Body of pancreas (tissue), 4 donors: ENCODE data around the gene CCDC3. TPM values are rescaled to one million over a fixed set of nuclear protein-coding genes. Genes with fewer than 3 reads are reported as not detected.

ENCODE experiments used
- ATAC-seq: fragments of 150-250 bp; one replicate; pipeline ENCODE4 v1.9.1; 2016
- DNase-seq, 4 donors: peaks; one replicate each; pipeline ENCODE4 v3.0.0-alpha.2; 2019
- H3K27ac ChIP-seq, 4 donors: fragments of 200-600 bp; sonication (generic); 1 replicate in 3 of 4; 2 replicates in 1 of 4; pipeline versions ENCODE4 v1.5.1 to v1.6.1; 2016 to 2019; ENCODE audit warnings: mild to moderate bottlenecking in 1 of 4, mixed read lengths in 1 of 4, moderate library complexity in 1 of 4
- H3K27me3 ChIP-seq, 2 donors: fragments of 200-600 bp; sonication (generic); one replicate each; pipeline ENCODE4 v1.6.0; 2016; ENCODE audit warnings: mild to moderate bottlenecking in 1 of 2
- H3K36me3 ChIP-seq, 2 donors: fragments of 200-600 bp; sonication (generic); replicated peaks in 1 of 2; 2 replicates each; pipeline ENCODE4 v1.5.1; 2016; ENCODE audit warnings: low read depth in 2 of 2; ENCODE audit not compliant: insufficient read depth in 1 of 2
- H3K4me1 ChIP-seq: fragments of 200-600 bp; sonication (generic); one replicate; pipeline ENCODE4 v1.6.0; 2016
- H3K4me3 ChIP-seq, 2 donors: fragments of 200-600 bp; sonication (generic); 1 replicate in 1 of 2; 2 replicates in 1 of 2; pipeline ENCODE4 v1.5.1; 2016 to 2019
- H3K9me3 ChIP-seq, 3 donors: fragments of 200-600 bp; sonication (generic); 1 replicate in 2 of 3; 2 replicates in 1 of 3; pipeline ENCODE4 v1.5.1; 2016
- CTCF ChIP-seq, 7 experiments: fragments of 450-650 bp in 4 of 7; fragments of 200-600 bp in 3 of 7; sonication (generic) in 3 of 7; IDR thresholded peaks; one replicate each; pipeline ENCODE4 v1.5.1; 2016 to 2019; ENCODE audit warnings: antibody characterized with exemption in 7 of 7
- POLR2A ChIP-seq, 3 donors: fragments of 450-650 bp; IDR thresholded peaks; one replicate each; pipeline ENCODE4 v1.6.1; 2016; ENCODE audit warnings: antibody characterized with exemption in 3 of 3, mild to moderate bottlenecking in 2 of 3
- WGBS, 2 donors: methylation state at CpG; one replicate each; pipeline ENCODE4 v1.1.5; 2017; 5-methylcytosine and 5-hydroxymethylcytosine counted together
- intact Hi-C: fragments of 100-400 bp; cut with DNase I; formaldehyde crosslinking; loops from one replicate; pipeline ENCODE4 v1.15.1; 2023
- total RNA-seq, 2 donors: library from RNA; depleted of rRNA; stranded (reverse); fragments of >200 nt; gene quantifications; one replicate each; pipeline ENCODE4 v1.1.0, GENCODE V29; 2016

CCDC3 gene
- total RNA-seq, 2 donors from 2014 or later: 2.1 to 17.1 TPM

DNA sequence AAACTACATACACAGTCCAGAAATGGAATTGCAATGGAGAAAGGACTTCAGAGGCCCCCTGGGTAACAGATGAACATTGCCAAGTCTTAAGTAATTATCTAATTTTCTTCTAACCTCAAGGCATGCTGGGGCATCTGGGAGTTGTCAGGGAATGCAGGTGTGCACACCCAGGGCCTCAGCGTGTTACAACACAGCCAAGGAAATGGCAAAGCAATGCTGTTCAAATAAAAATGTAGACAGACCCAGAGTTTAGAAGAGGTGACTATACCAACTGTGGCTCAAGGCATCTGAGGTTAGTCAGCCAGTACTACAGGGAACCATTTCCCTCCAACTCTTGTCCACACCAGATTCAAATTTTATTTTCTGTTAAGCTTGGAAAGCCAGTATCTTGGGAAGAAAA lies 73.6 kb downstream of the CCDC3 start:
- intact Hi-C loops: no loop called here
- WGBS, 2 donors: 75 to 88% methylated on average over 1 of the region's 1 CpG
- TF ChIP-seq CTCF (IDR thresholded peaks at IDR 0.05) (no peak), POLR2A (IDR thresholded peaks at IDR 0.05) (no peak)
- no peak overlapping the region for H3K4me3 ChIP-seq
- no peaks in the 10 kb centered on the region for H3K9me3 ChIP-seq
- no peak for DNase-seq
- no peaks in the 10 kb centered on the region for H3K36me3 ChIP-seq
- no peaks in the 10 kb centered on the region for H3K27me3 ChIP-seq
- no peaks in the 10 kb centered on the region for H3K4me1 ChIP-seq
- H3K27ac ChIP-seq: no peak overlapping the region
- no peak for ATAC-seq

DNA sequence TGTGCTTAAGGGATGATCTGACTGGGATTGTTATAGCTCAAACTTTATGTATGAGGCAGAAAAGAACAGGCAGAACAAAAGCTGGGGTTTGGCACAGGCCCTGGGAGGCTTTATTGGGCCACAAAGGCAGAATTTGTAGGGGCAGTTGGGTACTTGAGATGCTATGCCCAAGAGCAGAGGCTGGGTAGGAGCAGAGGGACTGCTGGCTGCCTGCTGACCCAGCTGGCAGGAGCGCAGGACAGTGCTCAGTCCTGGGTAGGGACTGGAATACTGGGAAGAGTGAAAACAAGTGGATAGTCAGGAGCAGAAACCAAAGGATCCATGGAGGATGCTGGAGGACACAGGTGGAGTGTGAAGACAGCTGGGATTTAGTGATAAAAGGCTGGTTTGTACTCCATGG lies 75.7 kb downstream of the CCDC3 start:
- no peaks in the 10 kb centered on the region for H3K4me1 ChIP-seq

DNA sequence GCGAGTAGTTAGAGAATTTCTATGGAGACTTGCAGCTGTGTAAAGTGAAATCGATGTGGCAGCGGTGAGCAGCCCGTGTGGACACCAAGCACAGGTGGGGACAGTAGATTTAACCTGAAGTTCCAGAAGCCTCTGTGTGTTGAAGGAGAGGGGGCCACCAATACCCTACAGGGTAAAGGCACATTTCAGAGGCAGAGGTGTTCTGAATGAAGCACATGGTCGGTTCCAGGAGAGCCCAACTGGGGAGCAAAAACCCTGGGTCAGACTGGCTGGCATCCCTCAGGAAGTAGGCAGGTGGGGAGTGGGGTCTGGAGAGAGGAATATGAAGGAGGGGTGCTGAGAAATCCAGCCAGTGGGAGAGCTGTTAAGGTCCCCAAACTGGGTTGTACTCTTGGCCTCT lies 76.6 kb downstream of the CCDC3 start:
- 80 to 84% methylated on average over 5 of the region's 5 CpGs for WGBS, 2 donors
- no peak for TF ChIP-seq POLR2A (IDR thresholded peaks at IDR 0.05)
- TF ChIP-seq CTCF (IDR thresholded peaks at IDR 0.05): no peak
- ATAC-seq (no peak), DNase-seq (no peak)
- no peak overlapping the region for H3K4me3 ChIP-seq
- H3K9me3 ChIP-seq: no peaks in the 10 kb centered on the region
- H3K27me3 ChIP-seq: no peaks in the 10 kb centered on the region
- H3K4me1 ChIP-seq: no peaks in the 10 kb centered on the region
- no peak overlapping the region for H3K27ac ChIP-seq
- intact Hi-C loops: no loop called here
- H3K36me3 ChIP-seq: no peaks in the 10 kb centered on the region

More for the DNA sequence above, 75.7 kb downstream of the CCDC3 start:
- 100% methylated on average over 1 of the region's 1 CpG for WGBS, 2 donors
- intact Hi-C loops: no loop called here
- Histone ChIP-seq H3K27ac (no peak overlapping the region), H3K9me3 (no peaks in the 10 kb centered on the region), H3K4me3 (no peak overlapping the region), H3K27me3 (no peaks in the 10 kb centered on the region), H3K36me3 (no peaks in the 10 kb centered on the region)
- DNase-seq: no peak
- no peak for ATAC-seq
- TF ChIP-seq POLR2A (IDR thresholded peaks at IDR 0.05): no peak
- no peak for TF ChIP-seq CTCF (IDR thresholded peaks at IDR 0.05)

- H3K9me3 ChIP-seq: no peaks in the 10 kb centered on the region
- H3K27ac ChIP-seq: no peak overlapping the region
- H3K4me1 ChIP-seq: no peaks in the 10 kb centered on the region
- no peaks in the 10 kb centered on the region for H3K36me3 ChIP-seq
- intact Hi-C loops: no loop called here
- H3K4me3 ChIP-seq: no peak overlapping the region
- H3K27me3 ChIP-seq: no peaks in the 10 kb centered on the region
- ATAC-seq: no peak
- WGBS, 2 donors: 80 to 87% methylated on average over 13 of the region's 13 CpGs
- no peak for DNase-seq
- TF ChIP-seq POLR2A (IDR thresholded peaks at IDR 0.05) (no peak), CTCF (IDR thresholded peaks at IDR 0.05) (no peak)
These were observed 79.2 kb downstream of the CCDC3 start for GRCh38 chr10:12922117-12922900.

- H3K4me1 ChIP-seq: no peaks in the 10 kb centered on the region
- intact Hi-C loops: no loop called here
- H3K9me3 ChIP-seq: no peaks in the 10 kb centered on the region
- no peak for DNase-seq
- no peak for ATAC-seq
- no peaks in the 10 kb centered on the region for H3K36me3 ChIP-seq
- H3K27ac ChIP-seq: no peak overlapping the region
- no peak for TF ChIP-seq CTCF (IDR thresholded peaks at IDR 0.05)
- no peak for TF ChIP-seq POLR2A (IDR thresholded peaks at IDR 0.05)
- no peaks in the 10 kb centered on the region for H3K27me3 ChIP-seq
- H3K4me3 ChIP-seq: no peak overlapping the region
- WGBS, 2 donors: 43 to 55% methylated on average over 6 of the region's 6 CpGs
These were observed 80.3 kb downstream of the CCDC3 start for GRCh38 chr10:12921163-12921562.
